Left lobe of liver (tissue), 2 donors: ENCODE data around the gene ANKRD13B. TPM values are rescaled to one million over a fixed set of nuclear protein-coding genes. Genes with fewer than 3 reads are reported as not detected.

Experiments
- ATAC-seq: fragments of 200-7000 bp; cut with Tn5 transposase; one replicate; pipeline ENCODE4 v1.9.1; 2020; ENCODE audit warnings: mild to moderate bottlenecking, moderate library complexity
- DNase-seq: peaks from one replicate; pipeline ENCODE4 v3.0.0-alpha.2; 2020; ENCODE audit warnings: low spot score
- total RNA-seq: library from RNA; stranded (reverse); gene quantifications from one replicate; pipeline ENCODE4 v1.2.1, GENCODE V29; 2021
- donor health status: DM: no; HTN: no; CAD: no; lungs with moderate emphysema.
- donor health status: DM: no; HTN: yes; CAD: no.

ANKRD13B gene
- total RNA-seq, 1 donor from 2014 or later = 1.3 TPM

DNA sequence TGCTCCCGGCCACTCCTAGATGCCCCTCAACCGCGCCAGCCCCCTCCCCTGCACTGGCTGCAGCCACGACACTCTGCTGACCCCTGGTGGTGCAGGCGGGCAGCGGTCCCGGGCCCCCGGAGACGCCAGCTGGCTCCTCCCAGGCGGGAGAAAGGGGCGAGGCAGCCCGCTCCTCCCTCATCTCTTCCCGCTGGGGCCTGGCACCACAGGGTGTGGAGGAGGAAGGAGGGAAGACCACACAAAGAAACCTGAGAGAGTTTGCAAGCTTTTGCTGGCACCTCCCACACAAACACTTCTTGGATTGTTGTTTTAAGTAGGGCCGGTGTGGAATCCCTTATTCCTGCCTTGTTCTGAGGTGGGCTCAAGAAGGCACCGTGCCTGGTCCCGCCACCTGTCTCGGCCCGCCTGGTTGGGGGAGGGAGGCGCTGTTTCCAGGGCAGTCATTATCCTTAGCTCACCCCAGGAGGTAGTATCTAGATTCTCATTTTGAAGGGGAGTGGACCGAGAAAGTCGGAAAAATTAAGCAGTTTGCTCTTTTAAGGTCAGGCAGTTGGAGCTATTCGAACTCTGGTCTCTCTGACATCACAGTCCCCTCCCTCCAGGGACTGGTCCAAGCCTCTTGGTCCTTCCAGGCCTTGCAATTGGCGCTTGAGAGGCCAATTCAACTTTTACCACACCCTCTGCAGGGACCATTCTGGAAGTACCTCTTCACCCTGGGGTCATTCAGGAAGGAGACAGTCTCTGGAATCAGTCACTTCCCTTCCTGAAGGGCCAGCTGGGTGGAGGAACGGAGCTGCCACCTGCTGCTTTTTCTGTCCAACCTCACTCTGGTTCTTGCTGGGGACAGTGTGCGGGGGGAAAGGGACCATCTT lies 959 bp upstream of the ANKRD13B start:
- DNase-seq (peak; percentile 80), ATAC-seq (peak; percentile 67)

DNA sequence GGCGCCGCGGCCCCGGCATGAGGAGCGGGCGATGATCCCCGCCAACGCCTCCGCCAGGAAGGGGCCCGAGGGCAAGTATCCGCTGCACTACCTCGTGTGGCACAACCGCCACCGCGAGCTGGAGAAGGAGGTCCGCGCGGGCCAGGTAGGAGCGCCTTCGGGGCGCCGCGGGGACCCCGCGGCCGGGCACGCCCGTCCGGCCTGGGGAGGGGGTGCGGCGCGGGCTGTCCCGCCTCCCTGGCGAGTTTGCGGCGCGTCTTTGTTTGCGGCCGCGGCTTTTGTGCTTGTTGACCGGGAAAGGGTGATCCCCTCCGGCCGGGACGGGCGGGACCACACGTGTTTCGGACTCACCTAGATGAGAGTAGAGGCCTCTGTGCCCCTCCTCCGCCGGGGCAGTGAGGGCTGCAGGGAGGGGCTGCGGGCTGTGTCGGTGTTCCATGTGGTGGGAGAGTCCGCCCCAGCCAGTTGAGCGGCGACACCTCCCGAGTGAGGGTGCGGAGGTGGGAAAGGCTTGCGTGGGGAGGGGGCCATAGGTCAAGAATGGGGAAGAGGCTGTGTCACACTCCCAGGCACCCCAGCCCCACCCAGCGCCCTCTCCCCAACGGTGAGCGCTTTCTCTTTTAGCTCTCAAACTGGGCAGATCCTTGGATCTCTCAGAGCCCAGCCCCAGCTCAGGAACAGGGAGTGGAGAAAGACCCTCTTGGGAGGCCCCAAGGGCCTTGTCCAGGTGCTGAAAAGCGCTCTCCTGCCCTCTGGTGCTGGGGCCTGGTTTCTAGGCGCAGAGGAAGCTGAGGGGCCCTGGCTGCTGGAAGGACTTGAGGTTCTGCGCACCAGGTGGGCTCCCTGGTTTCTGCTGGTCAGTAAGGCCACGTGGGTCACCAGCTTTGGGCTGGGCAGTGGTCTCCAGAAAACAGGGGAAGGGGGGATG lies 923 bp downstream of the ANKRD13B start:
- ATAC-seq (no peak), DNase-seq (no peak)

DNA sequence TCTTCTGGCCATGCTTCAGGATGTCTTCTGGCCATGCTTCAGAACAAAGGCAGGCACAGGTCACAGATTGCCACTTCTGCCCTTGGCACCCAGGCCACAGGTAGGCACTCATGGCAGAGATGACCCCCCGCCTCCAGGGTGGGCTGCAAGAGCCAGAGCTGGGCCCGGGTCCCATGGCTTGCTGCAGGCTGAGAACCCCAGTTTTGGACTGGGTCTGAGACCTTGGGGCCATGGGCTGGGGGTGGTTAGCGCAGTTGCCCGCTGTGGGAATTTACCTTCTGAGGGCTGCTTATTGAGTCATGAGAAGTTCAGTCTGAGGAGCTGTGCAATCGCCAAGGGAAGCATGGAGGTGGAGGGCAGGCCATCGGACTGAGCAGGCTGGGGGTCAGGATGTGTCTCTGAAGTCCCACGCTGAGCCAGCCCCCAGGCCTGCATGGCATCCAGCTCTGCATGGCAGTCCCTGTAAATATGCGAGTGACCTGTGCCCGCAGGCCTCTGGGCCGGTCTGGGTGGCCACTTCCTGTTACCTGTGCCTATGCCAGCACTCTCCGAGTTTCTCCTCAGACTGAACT lies 1.7 kb downstream of the ANKRD13B start:
- DNase-seq (no peak), ATAC-seq (no peak)

DNA sequence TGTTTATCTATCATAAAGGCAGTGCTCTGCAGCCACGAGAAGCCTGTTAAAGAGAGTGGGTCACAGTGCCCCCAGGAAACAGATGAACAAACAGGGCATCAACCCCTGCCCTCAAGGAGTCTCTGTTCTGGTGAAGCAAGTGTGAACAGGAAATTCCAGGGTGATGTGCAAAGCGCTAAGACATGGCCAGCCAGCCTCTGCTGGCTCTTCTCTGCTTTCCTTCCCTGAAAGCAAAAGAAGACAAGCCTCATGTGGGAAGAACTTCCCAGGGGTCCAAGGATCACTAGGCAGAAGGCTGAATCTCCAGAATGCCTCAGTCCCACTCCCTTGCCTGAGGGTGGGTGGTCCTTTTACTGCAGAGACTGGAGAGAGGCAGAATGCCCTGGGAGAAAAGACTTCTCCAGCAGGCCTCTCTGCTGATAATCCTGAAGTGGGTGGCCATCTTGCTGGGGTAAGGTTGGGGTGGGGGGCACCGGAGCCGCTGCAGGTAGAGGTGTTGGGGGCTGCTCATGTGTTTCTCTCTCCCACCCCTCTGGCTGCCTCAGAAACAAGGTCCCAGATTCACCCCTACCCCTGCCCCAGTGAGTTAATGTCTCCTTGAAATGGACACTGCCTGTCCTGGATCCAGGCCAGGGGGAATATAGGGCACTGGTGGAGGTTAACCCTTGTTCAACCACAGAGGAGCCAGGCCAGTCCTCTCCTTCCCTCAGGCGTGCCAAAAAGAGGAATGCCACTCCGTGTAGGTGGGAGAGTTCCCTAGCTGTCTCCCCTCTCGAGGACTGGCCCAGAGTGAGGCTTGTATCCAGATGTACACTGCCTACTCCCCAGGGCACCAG lies 2.4 kb downstream of the ANKRD13B start:
- no peak for DNase-seq

DNA sequence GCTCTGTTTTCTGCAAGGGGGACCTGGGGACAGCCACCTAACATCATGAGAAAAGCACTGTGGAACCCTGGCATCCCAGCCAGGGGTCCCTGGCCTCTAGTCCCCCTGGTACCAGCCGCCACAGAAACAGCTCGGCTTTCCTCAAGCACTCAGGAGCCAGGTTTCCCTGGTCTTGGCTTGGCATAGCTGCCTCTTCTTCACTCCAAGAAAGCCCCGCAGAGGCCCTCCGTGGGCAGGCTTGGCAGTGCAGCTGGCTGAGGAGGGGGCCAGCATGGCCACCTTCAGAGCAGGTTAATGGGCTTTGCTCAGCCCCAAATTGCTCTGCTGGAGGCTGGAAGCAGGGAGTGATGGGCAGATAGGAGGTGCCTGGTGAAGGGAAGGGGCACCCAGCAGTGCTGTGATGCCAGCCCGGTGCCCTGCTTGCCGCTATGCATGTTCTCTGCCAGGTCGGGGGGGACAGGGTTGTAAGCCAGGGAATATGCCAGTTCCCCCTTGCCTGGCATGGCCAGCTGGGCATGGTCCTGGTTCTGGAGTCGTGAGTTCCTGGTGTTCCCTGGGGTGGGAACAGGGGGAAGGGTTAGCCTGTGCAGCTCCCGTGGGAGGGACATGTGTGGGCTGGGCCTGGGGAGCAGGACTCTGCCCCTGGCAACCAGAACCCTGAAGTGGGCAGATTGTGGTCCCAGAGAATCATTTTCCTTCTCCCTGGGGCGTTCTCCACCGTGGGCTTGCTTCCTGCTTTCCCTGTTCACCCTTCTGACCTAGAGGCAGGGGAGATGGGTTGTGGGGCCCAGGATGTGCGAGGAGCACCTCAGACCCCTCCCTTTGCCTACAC lies 3.2 kb downstream of the ANKRD13B start:
- ATAC-seq (no peak), DNase-seq (no peak)

More for the DNA sequence above, 2.4 kb downstream of the ANKRD13B start:
- no peak for ATAC-seq

DNA sequence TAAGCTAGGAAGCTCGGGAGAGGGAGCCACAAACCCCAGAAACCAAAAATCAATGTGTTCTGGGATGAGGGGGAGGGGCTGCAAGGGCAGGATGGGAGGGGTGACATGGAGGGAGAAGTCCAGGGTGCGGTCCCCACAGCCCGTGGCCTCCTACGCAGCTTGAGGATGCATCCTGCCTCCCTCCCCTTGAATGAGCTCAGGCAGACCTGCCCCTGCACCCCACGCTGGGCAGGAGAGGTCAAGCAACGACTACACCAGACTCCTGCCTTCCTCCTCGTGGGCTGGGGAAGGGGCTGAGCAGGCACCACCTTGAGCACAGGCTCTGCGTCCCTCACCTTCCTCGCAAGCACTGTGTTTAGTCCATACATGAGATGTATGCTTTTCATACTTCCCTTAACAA lies 3.9 kb downstream of the ANKRD13B start:
- DNase-seq (no peak), ATAC-seq (no peak)

DNA sequence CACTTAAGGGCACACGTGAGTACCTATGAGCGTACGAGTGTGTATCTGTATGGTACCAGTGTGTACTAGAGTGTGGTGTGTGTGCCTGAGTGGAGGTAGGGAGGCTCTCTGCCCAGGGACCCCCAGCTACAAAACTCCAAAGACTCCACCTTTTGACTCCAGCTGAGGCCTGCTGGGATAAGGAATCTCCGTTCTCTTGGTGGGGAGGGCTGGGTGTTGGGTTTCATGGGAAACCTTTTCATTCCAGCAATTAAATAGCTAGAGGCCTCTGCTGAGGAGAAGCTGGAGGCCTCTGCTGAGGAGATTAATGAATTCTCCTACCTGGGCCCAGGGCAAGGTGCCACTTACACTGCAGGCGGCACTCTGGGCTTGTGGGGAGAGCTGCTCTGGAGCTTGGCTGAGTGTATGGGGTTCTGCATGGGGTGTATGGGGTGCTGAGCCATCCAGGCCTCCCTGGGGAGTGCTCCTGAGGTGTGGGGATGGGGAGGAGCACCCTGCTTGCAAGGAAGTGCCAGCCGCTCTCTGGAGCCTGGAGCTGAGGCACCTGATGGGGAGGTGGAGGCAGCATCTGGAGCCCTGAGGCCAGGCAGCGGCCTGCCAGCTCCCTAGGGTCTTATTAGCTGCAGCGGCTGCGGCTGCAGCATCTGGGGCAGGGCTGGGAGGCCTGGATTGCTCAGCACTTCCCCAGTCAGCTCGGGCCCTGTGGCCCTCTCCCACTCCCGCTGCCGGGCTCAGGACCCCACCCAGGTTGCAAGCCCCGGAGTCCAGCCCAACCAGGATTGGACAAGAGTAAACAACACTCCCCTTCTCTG lies 4.6 kb downstream of the ANKRD13B start:
- ATAC-seq (no peak), DNase-seq (no peak)

DNA sequence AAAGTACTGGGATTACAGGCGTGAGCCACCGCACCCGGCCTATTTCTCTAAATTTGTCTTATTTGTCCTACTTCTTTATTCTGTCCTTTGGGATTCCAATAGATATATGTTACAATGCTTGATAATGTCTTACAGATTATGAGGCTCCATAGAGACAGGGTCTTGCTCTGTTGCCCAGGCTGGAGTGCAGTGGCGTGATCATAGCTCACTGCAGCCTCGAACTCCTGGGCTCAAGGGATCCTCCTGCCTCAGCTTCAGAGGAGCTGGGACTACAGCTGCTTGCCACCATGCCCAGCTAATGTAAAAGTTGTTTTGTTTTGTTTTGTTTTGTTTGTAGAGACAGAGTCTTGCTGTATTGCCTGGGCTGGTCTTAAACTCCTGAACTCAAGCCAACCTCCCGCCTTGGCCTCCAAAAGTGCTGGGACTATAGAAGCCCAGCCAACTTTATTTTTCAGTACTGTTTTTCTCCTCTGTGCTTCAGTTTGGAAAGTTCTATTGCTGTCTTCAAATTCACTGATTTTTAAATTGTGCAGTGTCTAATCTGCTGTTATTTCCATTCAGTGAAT lies 10.3 kb downstream of the ANKRD13B start:
- no peak for DNase-seq
- ATAC-seq = no peak

DNA sequence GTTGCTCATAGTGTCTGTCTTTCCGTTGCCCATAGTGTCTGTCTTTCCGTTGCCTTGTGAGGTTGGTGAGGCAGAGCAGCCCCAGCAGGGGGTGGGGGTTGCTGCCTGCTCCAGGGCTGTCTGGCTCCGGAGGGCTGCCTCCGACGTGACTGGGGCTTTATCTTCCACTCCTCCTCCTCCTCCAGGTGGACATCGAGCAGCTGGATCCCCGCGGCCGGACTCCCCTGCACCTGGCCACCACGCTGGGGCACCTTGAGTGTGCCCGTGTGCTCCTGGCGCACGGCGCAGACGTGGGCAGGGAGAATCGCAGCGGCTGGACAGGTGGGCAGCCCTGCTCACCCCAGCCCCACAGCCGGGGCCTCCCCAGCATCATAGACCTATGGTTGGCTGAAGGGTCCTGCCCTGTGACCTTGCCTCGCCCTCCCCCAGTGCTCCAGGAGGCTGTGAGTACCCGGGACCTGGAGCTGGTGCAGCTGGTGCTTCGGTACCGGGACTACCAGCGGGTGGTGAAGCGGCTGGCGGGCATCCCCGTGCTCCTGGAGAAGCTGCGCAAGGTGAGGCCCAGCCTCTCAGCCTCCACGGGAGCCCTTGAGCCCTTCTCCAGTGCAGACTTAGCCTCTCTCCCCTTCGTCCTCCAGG lies 14.7 kb downstream of the ANKRD13B start:
- DNase-seq (no peak), ATAC-seq (no peak)

DNA sequence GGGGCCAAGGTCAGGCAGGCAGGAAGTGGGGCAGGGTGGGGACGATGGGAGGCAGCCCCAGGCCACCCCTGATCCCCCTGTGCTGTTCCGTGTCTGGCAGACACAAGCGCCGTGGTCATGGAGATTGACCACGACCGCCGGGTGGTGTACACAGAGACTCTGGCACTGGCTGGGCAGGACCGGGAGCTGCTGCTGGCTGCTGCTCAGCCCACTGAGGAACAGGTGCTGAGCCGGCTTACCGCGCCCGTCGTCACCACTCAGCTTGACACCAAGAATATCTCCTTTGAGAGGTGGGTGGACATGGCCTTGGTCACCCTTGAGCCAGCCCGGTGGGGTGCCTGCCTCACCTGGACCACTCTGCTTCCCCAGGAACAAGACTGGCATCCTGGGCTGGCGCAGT lies 16.1 kb downstream of the ANKRD13B start:
- ATAC-seq = no peak
- DNase-seq = no peak

DNA sequence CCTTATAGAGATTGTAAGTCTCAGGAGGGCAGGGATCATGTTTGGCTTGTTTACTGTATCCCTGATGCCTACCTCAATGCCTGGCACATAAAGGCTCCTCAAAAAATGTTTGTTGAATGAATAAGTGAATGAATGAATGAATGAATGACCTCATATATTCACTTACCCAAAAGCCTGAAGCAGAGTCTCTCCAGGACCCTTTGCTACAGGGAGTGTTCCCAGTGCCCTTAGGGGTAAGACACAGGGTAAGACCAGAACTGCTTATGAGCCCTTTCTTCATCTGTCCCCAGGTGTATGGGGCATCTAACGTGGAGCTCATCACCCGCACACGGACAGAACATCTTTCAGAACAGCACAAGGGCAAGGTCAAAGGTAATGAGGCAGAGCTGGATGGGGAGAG lies 17.5 kb downstream of the ANKRD13B start:
- ATAC-seq = no peak
- DNase-seq = no peak

DNA sequence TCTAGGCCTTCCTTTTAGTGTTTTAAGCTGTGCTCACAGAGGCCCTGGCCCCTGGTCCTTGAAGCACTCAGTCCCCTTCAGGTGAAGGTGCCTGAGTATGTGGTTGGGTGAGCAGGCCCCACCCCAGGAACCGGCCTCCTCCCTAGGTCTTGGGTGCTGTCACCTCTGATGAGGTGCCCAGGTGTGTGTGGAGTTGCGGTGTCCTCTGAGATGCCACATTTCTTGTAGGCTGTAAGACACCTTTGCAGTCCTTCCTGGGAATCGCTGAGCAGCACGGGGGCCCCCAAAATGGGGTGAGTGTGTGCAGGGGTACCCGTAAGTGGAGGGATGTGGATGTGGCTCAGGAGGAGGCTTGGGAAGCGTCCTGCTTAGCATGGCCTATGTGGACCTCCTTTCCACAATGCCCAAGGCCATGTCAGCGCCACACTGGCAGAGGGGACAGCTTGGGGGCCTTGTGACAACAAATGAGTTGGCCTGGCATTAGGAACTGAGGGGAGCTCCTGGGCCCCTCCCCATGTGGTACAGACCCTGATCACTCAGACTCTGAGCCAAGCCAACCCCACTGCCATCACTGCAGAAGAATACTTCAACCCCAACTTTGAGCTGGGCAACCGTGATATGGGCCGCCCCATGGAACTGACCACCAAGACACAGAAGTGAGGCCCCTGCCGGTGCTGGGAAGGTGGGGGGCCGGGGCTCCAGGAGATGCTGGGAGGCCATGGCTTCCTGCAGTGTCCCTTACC lies 18.6 kb downstream of the ANKRD13B start:
- no peak for ATAC-seq
- DNase-seq = no peak

DNA sequence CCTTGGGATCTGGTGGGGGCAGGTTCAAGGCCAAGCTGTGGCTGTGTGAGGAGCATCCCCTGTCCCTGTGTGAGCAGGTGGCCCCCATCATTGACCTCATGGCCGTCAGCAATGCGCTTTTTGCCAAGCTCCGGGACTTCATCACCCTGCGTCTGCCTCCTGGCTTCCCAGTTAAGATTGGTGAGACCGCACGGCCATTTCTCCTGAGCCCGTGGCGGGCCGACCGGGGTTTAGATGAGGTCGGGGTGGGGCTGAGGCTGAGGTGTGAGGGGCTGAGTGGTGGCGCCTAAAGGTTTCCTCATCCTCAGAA lies 19.1 kb downstream of the ANKRD13B start:
- DNase-seq (no peak), ATAC-seq (no peak)

DNA sequence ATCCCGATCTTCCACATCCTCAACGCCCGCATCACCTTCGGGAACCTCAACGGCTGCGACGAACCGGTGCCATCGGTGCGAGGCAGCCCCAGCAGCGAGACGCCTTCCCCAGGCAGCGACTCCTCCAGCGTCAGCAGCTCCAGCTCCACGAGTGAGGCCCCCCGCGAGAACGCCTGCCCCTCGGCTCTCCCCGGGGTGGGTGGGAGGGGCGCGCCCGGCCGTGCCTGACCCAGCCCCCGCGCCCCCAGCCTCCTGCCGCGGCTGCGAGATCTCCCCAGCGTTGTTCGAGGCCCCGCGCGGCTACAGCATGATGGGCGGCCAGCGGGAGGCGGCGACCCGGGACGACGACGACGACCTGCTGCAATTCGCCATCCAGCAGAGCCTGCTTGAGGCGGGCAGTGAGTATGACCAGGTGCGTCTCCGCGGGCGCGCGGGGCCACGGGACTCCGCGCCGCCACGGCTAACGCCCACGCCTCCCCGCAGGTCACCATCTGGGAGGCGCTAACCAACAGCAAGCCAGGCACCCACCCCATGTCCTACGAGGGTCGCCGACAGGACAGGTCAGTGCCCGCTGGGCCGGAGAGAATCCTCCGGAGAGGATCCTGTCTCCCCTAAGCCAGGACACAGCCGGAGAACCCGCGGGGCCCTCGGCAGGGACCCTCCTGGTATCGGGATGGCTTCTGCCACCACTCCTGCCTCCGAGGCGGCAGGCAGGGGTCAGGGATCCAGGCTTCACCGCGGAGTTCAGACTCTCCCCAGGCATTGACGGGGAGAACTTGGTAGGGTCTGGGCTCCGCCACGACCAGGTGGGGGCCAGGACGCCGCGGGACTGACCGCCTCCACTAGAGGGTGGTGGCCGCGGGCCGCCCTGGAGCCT lies 19.7 kb downstream of the ANKRD13B start:
- DNase-seq = no peak
- no peak for ATAC-seq

DNA sequence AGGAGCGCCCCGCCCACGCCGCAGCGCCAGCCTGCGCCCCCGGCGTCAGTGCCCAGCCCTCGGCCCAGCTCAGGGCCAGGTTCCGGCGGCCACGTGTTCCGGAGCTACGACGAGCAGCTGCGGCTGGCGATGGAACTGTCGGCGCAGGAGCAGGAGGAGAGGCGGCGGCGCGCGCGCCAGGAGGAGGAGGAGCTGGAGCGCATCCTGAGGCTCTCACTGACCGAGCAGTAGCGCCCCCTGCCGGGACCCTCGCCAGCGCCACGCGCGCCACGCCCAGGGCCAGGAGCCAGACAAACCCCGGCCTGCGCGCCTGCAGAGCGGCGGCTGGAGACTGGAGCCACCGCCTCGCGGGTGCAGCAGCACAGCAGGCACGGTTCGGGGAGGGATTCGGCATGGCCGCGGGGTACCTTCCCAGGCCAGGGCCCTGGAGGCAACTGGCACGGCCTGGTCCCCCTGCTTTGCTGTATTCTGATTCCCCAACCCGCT lies 20.5 kb downstream of the ANKRD13B start:
- ATAC-seq = peak; percentile 62

DNA sequence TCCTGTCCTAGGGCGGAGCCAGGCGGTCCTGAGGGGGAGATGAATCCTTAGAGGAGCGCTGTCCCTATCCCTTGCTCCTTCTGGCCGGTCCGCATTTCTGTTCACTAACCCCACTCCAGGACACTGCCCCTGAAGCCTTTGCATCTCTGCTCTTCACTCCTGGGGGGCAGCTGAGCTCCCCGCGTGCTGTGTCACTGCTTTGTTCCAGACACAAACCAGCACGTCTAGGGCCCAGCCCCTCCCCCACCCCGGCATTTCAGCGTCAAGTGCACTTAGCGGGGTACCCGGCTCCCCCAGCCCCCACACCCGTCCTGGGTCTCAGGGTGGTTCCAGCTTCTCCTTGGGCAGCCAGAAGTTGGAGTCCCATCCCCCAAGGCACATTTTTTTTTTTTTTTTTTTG lies 20.9 kb downstream of the ANKRD13B start:
- no peak for ATAC-seq
- DNase-seq = no peak

More for the DNA sequence above, 20.5 kb downstream of the ANKRD13B start:
- DNase-seq = peak; percentile 88
